Memory B cell (primary cell): Measurements from ENCODE around the gene GALNT10.

Source experiments
- ATAC-seq: fragments of 150-1000 bp; cut with Tn5 transposase; 2 replicates; pipeline ENCODE4 v1.10.0; 2021; ENCODE audit warnings: low read depth, mild to moderate bottlenecking, moderate library complexity
- DNase-seq, 2 donors: peaks; one replicate each; pipeline ENCODE4 v3.0.0; 2022; ENCODE audit warnings: low spot score in 2 of 2
- H3K27ac Mint-ChIP-seq: one replicate; pipeline ENCODE4 v1.8.0; 2022; ENCODE audit warnings: mild to moderate bottlenecking, moderate library complexity, mixed read lengths
- H3K27me3 Mint-ChIP-seq: one replicate; pipeline ENCODE4 v1.8.0; 2022; ENCODE audit warnings: mixed read lengths
- H3K36me3 Mint-ChIP-seq: one replicate; pipeline ENCODE4 v1.8.0; 2022; ENCODE audit warnings: mild to moderate bottlenecking, mixed read lengths
- H3K4me1 Mint-ChIP-seq: one replicate; pipeline ENCODE4 v1.8.0; 2022; ENCODE audit warnings: mixed read lengths
- H3K4me3 Mint-ChIP-seq: one replicate; pipeline ENCODE4 v1.8.0; 2022; ENCODE audit warnings: mild to moderate bottlenecking, moderate library complexity, mixed read lengths
- H3K9me3 Mint-ChIP-seq: one replicate; pipeline ENCODE4 v1.8.0; 2022; ENCODE audit warnings: mixed read lengths

Gene GALNT10

DNA sequence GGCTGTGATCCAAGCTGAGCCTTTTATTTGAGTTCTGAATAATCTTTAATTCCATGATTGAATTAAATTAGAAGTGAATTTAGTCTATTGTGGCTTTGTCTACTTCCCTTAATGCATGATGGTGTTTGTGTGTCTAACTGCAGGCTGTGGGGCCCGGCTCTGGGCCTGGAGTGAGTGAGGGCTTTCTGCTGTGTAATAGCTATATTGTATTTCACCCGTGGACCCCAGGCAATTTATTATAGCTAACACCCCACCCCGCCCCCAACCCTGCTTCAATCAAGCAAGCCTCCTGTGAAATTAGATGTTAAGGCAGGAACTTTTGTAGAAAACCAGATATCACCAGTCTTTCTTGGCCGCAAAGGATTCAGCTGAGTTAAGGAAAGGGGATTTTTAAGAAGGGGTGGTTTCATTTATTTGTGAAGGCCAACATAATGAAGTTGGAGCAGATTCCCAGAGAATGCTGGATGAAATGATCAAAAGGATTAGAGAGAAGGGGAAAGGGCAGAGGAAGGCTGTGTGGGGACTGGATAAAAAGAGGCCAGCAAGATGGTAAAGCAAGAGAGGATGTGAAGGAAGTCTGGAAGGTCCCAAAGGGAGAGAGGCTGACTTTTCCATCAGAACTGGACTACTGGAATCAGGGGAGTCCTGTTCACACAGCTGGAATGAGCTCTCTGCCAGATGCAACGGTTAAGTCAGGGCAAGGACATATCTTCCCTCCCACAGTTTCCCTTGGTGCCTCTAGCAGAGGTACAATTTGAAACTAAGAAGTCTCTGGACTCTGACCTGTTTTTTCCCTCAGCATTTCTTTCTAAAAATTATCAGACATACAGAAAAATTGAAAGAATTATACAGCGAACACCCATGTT, 129.9 kb downstream of the GALNT10 start:
- no peak for ATAC-seq
- H3K27ac Mint-ChIP-seq, result no peak overlapping the region
- no peak for DNase-seq
- H3K27me3 Mint-ChIP-seq, result no peaks in the 10 kb centered on the region
- no peaks in the 10 kb centered on the region for H3K4me1 Mint-ChIP-seq
- H3K9me3 Mint-ChIP-seq, result no peaks in the 10 kb centered on the region
- peaks cover 28% of the 10 kb centered on the region for H3K36me3 Mint-ChIP-seq
- no peak overlapping the region for H3K4me3 Mint-ChIP-seq

DNA sequence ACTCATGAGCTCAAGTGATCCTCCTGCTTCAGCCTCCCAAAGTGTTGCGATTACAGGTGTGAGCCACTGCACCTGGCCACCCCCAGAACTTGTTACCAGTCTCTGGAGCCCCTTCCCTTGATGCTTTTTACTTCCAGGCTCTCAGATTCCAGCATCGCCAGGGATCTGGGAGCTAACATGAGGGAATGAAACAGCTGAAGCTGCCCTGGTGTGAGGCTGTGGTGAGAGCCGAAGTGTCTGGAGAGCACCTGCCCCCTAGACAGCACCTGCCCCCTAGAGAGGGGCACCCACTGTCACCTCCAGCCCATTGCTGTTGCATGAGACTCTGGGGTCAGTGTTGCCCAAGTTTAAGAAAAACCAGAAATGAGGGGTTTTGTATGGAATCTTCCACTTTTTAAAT, 131.0 kb downstream of the GALNT10 start:
- H3K27me3 Mint-ChIP-seq, result no peaks in the 10 kb centered on the region
- H3K27ac Mint-ChIP-seq, result no peak overlapping the region
- no peaks in the 10 kb centered on the region for H3K9me3 Mint-ChIP-seq
- peaks cover 25% of the 10 kb centered on the region for H3K36me3 Mint-ChIP-seq
- H3K4me3 Mint-ChIP-seq, result no peak overlapping the region
- DNase-seq (no peak), ATAC-seq (no peak)
- no peaks in the 10 kb centered on the region for H3K4me1 Mint-ChIP-seq

DNA sequence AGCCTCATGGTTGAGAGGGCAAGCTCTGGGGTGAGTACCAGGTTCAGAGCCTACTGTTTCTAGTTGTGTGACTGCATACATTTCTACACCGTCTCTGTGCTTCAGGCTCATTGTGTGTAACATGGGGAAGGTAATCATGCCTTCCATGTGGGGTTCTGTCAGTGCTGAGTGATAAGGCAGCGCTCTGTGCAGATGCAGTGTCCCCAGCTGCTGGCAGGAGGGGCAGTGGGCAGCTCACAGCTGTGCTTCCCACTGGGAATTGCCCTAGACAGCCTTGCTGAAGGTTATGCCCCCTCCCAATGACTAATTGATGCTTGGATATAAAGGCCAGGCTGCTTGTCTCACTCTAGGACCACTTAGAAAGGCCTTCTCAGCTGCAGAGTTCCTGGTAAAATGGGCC, 133.5 kb downstream of the GALNT10 start:
- Mint-ChIP-seq H3K27ac (no peak overlapping the region), H3K9me3 (no peaks in the 10 kb centered on the region), H3K4me3 (no peak overlapping the region), H3K36me3 (peaks cover 20% of the 10 kb centered on the region), H3K27me3 (no peaks in the 10 kb centered on the region), H3K4me1 (no peaks in the 10 kb centered on the region)
- DNase-seq (no peak), ATAC-seq (no peak)

DNA sequence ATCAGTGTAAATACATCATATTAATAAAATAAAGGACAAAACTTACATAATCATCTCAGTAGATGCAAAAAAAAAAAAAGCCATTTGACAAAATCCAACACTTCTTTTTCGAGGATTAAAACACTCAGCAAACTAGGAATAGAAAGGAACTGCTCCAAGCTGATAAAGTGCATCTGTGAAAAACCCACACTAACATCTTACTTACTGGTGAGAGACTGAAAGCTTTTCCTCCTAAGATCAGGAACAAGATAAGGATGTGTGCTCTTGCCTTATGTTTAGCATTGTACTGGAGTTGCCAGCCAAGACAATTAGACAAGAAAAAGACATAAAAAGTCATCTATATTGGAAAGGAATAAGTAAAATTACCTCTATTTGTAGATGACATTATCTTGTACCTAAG, 135.0 kb downstream of the GALNT10 start:
- Mint-ChIP-seq H3K9me3 (no peaks in the 10 kb centered on the region), H3K4me3 (no peak overlapping the region), H3K27ac (no peak overlapping the region), H3K36me3 (peaks cover 22% of the 10 kb centered on the region), H3K27me3 (no peaks in the 10 kb centered on the region), H3K4me1 (no peaks in the 10 kb centered on the region)
- no peak for DNase-seq
- no peak for ATAC-seq

DNA sequence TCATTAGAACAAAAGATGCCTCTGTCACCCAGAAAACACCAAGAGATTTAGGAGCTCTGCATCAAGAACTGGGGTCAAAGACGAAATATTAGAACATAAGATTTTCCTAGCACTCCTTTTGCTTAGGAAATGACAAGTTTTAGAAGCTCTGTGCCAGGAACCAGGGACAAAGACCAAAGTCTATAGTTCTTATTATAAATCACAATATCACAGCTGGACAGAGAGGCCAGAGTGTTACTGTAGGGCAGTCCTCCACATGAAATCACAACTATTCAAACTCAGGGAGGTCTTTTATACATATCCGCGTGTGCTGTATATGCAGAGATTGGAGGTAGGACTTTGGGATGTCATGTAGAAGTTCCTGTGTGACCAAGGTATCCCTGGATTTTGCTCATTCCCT, 138.5 kb downstream of the GALNT10 start:
- Mint-ChIP-seq H3K27ac (no peak overlapping the region), H3K4me1 (peaks cover 9% of the 10 kb centered on the region), H3K27me3 (no peaks in the 10 kb centered on the region), H3K36me3 (peaks cover 30% of the 10 kb centered on the region), H3K4me3 (no peak overlapping the region), H3K9me3 (no peaks in the 10 kb centered on the region)
- DNase-seq (no peak), ATAC-seq (no peak)

DNA sequence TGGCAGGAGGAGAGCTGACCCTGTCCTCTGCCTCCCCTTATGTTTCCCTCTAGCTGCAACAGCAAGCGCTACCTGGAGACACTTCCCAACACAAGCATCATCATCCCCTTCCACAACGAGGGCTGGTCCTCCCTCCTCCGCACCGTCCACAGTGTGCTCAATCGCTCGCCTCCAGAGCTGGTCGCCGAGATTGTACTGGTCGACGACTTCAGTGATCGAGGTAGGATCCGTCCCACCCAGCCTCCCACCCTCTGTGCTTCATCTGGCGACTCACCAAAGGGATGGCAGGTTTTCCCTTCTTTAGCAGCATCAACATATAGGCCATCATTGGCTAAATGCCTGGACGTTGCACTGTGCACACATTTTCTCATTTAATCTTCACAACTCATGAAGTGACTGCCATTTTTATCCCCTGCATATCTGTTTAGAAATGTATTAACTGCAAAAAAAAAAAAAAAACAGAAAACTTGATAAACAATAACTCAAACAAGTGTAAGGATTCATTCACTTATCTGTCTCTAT, 139.0 kb downstream of the GALNT10 start:
- Mint-ChIP-seq H3K4me3 (no peak overlapping the region), H3K9me3 (no peaks in the 10 kb centered on the region), H3K36me3 (peaks cover 26% of the 10 kb centered on the region), H3K27ac (no peak overlapping the region), H3K27me3 (no peaks in the 10 kb centered on the region), H3K4me1 (peaks cover 9% of the 10 kb centered on the region)
- no peak for DNase-seq
- ATAC-seq, result no peak

DNA sequence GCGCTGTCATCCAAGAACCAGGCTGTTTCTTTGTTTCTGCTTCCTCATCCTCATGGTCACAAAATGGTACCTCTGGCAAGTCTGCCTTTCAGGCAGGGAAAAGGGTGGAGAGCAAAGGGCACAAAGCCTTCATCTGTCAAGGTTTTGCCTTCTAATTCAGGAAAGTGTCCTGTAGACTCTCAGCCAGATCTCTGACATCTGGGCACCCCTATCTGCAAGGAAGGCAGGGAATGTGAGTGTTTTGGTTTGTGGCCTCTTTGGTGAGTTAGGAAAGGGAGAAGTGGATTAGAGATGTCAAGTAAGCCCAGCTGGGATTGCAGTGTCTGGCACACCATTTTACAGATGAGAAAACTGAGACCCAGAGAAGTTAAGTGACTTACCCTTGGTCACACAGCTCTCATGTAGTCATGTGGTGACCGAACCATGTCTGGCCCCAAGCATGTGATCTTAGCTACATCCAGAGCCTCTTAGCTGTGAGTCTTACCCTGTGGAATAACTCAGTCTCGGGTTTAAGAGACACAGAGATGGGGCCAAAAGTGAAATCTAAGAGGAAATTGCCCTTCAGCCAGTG, 139.6 kb downstream of the GALNT10 start:
- no peaks in the 10 kb centered on the region for H3K9me3 Mint-ChIP-seq
- H3K4me1 Mint-ChIP-seq, result peaks cover 9% of the 10 kb centered on the region
- no peaks in the 10 kb centered on the region for H3K27me3 Mint-ChIP-seq
- no peak overlapping the region for H3K27ac Mint-ChIP-seq
- ATAC-seq (no peak), DNase-seq (no peak)
- H3K4me3 Mint-ChIP-seq, result no peak overlapping the region
- H3K36me3 Mint-ChIP-seq, result peaks cover 30% of the 10 kb centered on the region

DNA sequence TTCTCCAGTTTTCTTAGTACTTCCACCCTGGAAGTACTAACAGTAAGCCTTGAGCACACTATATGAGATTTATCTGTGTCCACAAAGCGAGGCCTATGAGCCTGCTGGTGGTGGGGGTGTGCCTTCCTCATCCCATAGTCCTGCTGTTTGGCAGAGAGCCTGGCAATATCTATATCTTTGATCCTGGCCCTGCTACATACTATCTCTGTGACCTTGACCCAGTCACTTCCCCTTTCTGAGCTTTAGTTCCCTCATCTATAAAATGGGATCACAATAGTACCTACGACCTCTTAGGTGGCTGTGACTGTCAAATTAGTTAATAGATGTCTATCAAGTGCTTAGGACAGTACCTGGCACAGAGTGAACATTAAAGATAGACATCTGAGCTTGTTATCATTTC, 140.7 kb downstream of the GALNT10 start:
- H3K27me3 Mint-ChIP-seq, result no peaks in the 10 kb centered on the region
- peaks cover 9% of the 10 kb centered on the region for H3K4me1 Mint-ChIP-seq
- no peak overlapping the region for H3K4me3 Mint-ChIP-seq
- H3K9me3 Mint-ChIP-seq, result no peaks in the 10 kb centered on the region
- H3K36me3 Mint-ChIP-seq, result peaks cover 37% of the 10 kb centered on the region
- no peak overlapping the region for H3K27ac Mint-ChIP-seq
- ATAC-seq (no peak), DNase-seq (no peak)

DNA sequence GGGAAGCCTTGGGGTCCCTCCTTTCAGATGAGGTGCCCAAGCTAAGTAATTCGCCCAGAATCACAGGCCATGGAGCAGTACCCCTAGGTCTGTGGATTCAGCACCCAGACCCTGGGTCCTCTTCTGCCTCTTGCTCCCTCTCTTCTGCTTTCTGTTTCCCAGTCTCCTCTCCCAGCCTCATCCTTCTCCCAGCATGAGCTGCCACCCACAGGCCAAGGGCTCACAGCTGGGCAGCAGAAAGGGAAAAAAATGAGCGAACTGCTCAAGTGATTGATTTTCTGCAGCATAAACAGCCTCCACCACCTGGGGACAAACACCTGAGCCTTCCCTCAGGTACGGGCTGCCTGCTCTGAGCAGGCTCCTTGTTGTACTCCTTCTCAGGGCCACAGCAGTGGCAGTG, 141.4 kb downstream of the GALNT10 start:
- H3K4me1 Mint-ChIP-seq, result peaks cover 9% of the 10 kb centered on the region
- no peaks in the 10 kb centered on the region for H3K9me3 Mint-ChIP-seq
- H3K27ac Mint-ChIP-seq, result peak overlapping the region; percentile 82
- H3K4me3 Mint-ChIP-seq, result no peak overlapping the region
- DNase-seq (no peak), ATAC-seq (no peak)
- H3K36me3 Mint-ChIP-seq, result peaks cover 40% of the 10 kb centered on the region
- no peaks in the 10 kb centered on the region for H3K27me3 Mint-ChIP-seq

DNA sequence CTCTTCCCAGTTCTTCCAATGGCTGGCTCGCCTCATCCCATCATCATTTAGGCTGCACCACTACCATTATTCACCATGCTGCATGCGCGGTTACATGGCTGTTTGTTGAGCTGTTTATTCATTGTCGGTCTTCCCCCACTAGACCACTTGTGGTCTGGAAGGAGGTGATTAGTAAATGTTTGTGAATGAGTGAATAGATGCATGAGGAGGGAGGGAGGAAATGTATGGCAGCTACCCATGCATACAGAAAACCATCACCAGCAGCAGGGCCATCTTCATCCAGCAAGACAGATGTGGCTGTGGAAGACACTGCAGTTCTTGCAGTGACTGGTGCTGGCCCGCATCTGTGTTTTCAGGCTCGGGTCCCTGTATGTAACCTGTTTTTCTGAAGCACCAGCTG, 141.9 kb downstream of the GALNT10 start:
- H3K9me3 Mint-ChIP-seq, result no peaks in the 10 kb centered on the region
- H3K36me3 Mint-ChIP-seq, result peaks cover 42% of the 10 kb centered on the region
- no peak for DNase-seq
- no peaks in the 10 kb centered on the region for H3K27me3 Mint-ChIP-seq
- ATAC-seq, result no peak
- no peak overlapping the region for H3K4me3 Mint-ChIP-seq
- H3K27ac Mint-ChIP-seq, result peak overlapping the region; percentile 82
- H3K4me1 Mint-ChIP-seq, result peaks cover 9% of the 10 kb centered on the region

DNA sequence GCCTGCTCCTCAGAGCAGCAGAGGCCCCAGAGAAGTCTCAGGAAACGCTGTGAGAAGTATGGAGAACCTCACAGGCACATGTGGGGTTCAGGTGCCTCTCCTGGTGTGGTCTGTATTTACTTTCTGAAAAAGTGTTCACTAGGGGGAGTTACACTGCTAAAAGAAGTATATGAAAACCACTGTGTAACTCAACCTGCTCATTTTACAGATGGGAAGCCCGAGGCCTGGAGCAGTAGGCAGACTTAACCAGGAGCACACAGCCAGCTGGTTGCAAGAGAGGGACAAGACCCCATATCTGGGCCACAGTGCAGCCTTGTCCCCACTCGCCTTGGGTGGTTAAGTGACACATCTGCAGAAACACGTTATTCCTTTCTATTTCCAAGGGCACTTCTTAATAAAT, 142.5 kb downstream of the GALNT10 start:
- Mint-ChIP-seq H3K27ac (no peak overlapping the region), H3K4me3 (no peak overlapping the region), H3K4me1 (peaks cover 9% of the 10 kb centered on the region), H3K27me3 (no peaks in the 10 kb centered on the region), H3K9me3 (no peaks in the 10 kb centered on the region), H3K36me3 (peaks cover 48% of the 10 kb centered on the region)
- ATAC-seq, result no peak
- no peak for DNase-seq

DNA sequence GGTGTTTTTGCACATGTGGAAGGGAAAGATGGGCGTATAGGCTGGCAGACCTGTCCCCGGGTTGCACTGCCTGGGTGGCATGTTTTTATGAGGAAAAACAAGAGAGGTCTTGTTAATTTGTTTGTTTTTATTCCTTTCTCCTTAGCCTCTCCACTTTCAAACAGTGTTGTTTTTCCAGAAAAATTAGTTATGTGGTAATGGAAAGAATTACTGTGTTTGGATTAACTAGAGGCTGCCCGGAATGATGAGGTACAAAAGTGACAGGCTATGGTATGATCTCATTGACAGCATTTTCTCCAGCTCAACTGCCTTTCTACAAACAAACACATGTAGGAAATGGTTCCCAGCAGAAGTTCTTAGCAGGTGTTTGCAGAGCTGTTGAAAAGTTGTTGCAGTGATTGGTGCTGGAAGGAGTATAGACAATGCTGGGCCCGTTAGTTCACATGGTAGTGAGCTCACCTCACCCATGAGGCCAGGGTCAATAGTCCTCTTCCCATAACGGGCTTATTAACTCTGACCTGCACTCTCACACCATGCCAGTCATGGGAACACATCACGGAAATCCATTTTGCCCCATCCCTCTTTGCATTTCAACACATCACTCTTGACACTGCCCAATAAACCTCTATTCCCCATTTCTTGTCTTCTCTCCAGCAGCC, 144.0 kb downstream of the GALNT10 start:
- Mint-ChIP-seq H3K4me3 (no peak overlapping the region), H3K27me3 (no peaks in the 10 kb centered on the region), H3K36me3 (peaks cover 54% of the 10 kb centered on the region), H3K27ac (no peak overlapping the region), H3K9me3 (no peaks in the 10 kb centered on the region), H3K4me1 (peaks cover 11% of the 10 kb centered on the region)
- no peak for DNase-seq
- no peak for ATAC-seq

DNA sequence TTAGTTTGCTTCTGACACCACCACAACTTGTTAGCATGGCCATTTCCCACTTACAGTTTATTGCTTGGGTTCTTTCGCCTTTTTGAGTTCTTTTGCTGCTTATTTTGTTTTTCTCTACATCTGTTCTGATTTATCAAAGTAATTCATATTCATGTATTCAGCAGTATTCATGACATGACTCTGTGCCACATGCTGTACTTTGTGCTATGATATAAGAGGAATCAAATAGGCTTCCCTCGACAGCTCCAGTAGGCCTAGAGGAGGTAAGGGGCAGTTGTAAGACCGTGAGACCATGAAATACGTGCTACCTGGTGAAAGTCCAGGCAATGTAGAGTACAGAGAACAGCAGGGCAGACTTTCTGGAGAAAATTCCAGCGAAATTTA, 144.5 kb downstream of the GALNT10 start:
- Mint-ChIP-seq H3K27ac (no peak overlapping the region), H3K9me3 (no peaks in the 10 kb centered on the region), H3K27me3 (no peaks in the 10 kb centered on the region), H3K4me1 (peaks cover 11% of the 10 kb centered on the region), H3K36me3 (peaks cover 53% of the 10 kb centered on the region), H3K4me3 (no peak overlapping the region)
- ATAC-seq (no peak), DNase-seq (no peak)

DNA sequence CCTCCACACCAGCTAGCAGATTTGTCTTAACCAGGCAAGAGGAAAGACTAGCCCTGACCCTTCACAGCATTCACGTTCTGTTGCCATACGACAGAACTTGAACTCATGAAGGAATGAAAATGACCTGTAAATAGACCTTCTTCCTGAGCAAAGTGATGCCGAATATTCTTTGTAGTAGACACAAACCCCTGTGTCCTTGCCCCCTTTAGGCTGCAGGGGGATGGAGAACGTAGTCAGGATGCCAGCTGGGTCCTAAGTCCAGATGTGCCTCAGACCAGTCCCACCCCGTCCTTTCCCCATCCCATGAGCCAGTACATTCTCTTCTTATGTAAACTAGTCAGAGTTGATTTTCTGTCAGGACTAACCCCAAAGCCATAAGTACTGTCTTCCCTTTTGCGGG, 151.1 kb downstream of the GALNT10 start:
- H3K36me3 Mint-ChIP-seq, result peaks cover 24% of the 10 kb centered on the region
- peaks cover 9% of the 10 kb centered on the region for H3K4me1 Mint-ChIP-seq
- H3K9me3 Mint-ChIP-seq, result no peaks in the 10 kb centered on the region
- DNase-seq (no peak), ATAC-seq (no peak)
- no peak overlapping the region for H3K4me3 Mint-ChIP-seq
- H3K27ac Mint-ChIP-seq, result no peak overlapping the region
- H3K27me3 Mint-ChIP-seq, result no peaks in the 10 kb centered on the region
